AG09309 (cell line): ENCODE data around the gene PCDHGA7.

ENCODE experiments used
- DNase-seq: peaks from one replicate; pipeline ENCODE4 v3.0.0-alpha.2; 2010; ENCODE audit warnings: low read depth
- H3K4me3 ChIP-seq: 2 replicates; pipeline ENCODE4 v1.5.1; 2011; ENCODE audit warnings: mild to moderate bottlenecking, low read depth, low read length, moderate library complexity; ENCODE audit not compliant: control insufficient read depth
- TF ChIP-seq, protein P1 (sequence below): IDR thresholded peaks from 2 replicates; pipeline ENCODE4 v1.5.1; 2011; ENCODE audit warnings: mild to moderate bottlenecking, low read depth, low read length, inconsistent platforms; ENCODE audit not compliant: insufficient read depth, control insufficient read depth; ENCODE audit errors: missing control alignments

Gene PCDHGA7

GRCh38 chr5:141356950-141357349 lies 25.6 kb upstream of the PCDHGA7 start:
- DNase-seq, result no peak
- TF ChIP-seq, protein P1, sequence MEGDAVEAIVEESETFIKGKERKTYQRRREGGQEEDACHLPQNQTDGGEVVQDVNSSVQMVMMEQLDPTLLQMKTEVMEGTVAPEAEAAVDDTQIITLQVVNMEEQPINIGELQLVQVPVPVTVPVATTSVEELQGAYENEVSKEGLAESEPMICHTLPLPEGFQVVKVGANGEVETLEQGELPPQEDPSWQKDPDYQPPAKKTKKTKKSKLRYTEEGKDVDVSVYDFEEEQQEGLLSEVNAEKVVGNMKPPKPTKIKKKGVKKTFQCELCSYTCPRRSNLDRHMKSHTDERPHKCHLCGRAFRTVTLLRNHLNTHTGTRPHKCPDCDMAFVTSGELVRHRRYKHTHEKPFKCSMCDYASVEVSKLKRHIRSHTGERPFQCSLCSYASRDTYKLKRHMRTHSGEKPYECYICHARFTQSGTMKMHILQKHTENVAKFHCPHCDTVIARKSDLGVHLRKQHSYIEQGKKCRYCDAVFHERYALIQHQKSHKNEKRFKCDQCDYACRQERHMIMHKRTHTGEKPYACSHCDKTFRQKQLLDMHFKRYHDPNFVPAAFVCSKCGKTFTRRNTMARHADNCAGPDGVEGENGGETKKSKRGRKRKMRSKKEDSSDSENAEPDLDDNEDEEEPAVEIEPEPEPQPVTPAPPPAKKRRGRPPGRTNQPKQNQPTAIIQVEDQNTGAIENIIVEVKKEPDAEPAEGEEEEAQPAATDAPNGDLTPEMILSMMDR, result no peak
- no peak overlapping the region for H3K4me3 ChIP-seq

- TF ChIP-seq, protein P1, result peak; percentile 59
- DNase-seq, result no peak
- H3K4me3 ChIP-seq, result peak within 1 kb of the TSS; percentile 59
Observed at GRCh38 chr5:141359790-141360426, 22.6 kb upstream of the PCDHGA7 start, which contains the start of gene PCDHGB2. PCDHGB2 (plus strand) TSS chr5:141359994; CDS start chr5:141360136, 142 bp downstream.

- peak overlapping the region; percentile 59; the same call in 1 of the 2 replicates for H3K4me3 ChIP-seq
- TF ChIP-seq, protein P1, result no peak
- DNase-seq, result no peak
Observed at GRCh38 chr5:141360685-141361084, 21.9 kb upstream of the PCDHGA7 start.

GRCh38 chr5:141362719-141363118 lies 19.8 kb upstream of the PCDHGA7 start:
- H3K4me3 ChIP-seq, result no peak overlapping the region
- no peak for DNase-seq
- TF ChIP-seq, protein P1, result no peak

- peak within 1 kb of the TSS; percentile 18 for H3K4me3 ChIP-seq
- DNase-seq, result no peak
- TF ChIP-seq, protein P1, result peak; percentile 27
Observed at GRCh38 chr5:141363952-141364660, 18.4 kb upstream of the PCDHGA7 start, which contains the start of gene PCDHGA5. PCDHGA5 (plus strand) TSS chr5:141364162; CDS start chr5:141364331, 169 bp downstream.

- H3K4me3 ChIP-seq, result no peak overlapping the region
- TF ChIP-seq, protein P1, result no peak
- DNase-seq, result no peak
Observed at GRCh38 chr5:141366016-141366896, 16.3 kb upstream of the PCDHGA7 start.
